Upper lobe of right lung (tissue), 1 donor: ENCODE measurements around the gene GALNT2. TPM values are rescaled to one million over a fixed set of nuclear protein-coding genes. Genes with fewer than 3 reads are reported as not detected.

Experiments
- ATAC-seq: fragments of 200-7000 bp; cut with Tn5 transposase; one replicate; pipeline ENCODE4 v1.9.1; 2020; ENCODE audit warnings: mild to moderate bottlenecking, moderate library complexity
- DNase-seq: peaks from one replicate; pipeline ENCODE4 v3.0.0-alpha.2; 2020
- H3K27ac ChIP-seq: fragments of 200-600 bp; one replicate; pipeline ENCODE4 v1.8.0; 2022
- H3K27me3 ChIP-seq: fragments of 200-600 bp; one replicate; pipeline ENCODE4 v1.8.0; 2022; ENCODE audit warnings: mild to moderate bottlenecking
- H3K36me3 ChIP-seq: fragments of 200-600 bp; one replicate; pipeline ENCODE4 v1.8.0; 2022
- H3K4me1 ChIP-seq: fragments of 200-600 bp; one replicate; pipeline ENCODE4 v1.8.0; 2022
- H3K4me3 ChIP-seq: fragments of 200-600 bp; one replicate; pipeline ENCODE4 v1.8.0; 2022; ENCODE audit warnings: mild to moderate bottlenecking
- H3K9me3 ChIP-seq: fragments of 200-600 bp; one replicate; pipeline ENCODE4 v1.8.0; 2022
- intact Hi-C: fragments of 100-400 bp; cut with DNase I; formaldehyde crosslinking; loops from one replicate; pipeline ENCODE4 v1.11.0; 2022
- total RNA-seq: library from RNA; stranded (reverse); fragmentation: NEBNext Ultra II Directional; extraction: Animal tissue kit (Norgen Biotek cat#: 25700); gene quantifications from one replicate; pipeline ENCODE4 v1.2.1, GENCODE V29; 2021
- TF ChIP-seq, protein P1 (sequence below): fragments of 200-600 bp; IDR thresholded peaks from one replicate; pipeline ENCODE4 v1.8.0; 2022; ENCODE audit warnings: antibody characterized with exemption
- donor health status: DM: no; HTN: yes; CAD: no; lungs with severe emphysema.

The GALNT2 gene
- total RNA-seq, 1 donor from 2014 or later = 55.1 TPM

DNA sequence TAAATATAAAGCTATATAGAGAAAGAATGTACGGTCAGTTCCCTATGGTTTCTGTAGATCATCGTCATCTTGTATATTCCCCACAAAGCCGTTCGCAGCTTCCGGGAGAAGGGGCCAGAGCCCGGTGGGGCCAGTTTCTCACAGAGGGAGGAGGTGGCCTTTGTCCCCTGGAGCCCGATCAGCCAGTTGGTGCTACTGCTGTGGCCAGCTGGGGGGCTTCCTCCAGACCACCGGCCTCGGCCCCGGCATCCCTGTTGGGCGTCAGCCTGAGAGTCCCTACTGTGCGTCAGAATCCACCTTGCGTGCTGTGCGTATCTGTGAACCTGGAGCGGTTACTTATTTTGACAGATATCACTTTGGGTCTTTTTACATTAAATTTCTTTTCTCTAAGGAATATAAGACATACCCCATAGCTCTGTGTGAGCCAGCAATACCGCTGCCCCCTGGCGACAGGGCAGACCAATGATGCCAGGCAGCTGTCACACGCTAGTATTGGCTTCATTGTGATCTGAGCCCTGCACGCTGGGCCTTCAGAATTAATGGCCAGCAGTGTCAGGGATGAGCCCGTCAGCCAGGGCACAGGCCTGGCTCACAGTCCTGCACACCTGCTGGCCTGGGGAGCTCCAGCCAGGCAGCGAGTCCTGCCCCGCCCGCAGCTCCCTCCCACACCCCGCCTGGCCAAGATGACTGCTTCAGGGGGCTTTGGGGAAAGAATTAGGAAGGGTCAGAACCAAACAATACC lies 213.2 kb downstream of the GALNT2 start:
- TF ChIP-seq, protein P1, sequence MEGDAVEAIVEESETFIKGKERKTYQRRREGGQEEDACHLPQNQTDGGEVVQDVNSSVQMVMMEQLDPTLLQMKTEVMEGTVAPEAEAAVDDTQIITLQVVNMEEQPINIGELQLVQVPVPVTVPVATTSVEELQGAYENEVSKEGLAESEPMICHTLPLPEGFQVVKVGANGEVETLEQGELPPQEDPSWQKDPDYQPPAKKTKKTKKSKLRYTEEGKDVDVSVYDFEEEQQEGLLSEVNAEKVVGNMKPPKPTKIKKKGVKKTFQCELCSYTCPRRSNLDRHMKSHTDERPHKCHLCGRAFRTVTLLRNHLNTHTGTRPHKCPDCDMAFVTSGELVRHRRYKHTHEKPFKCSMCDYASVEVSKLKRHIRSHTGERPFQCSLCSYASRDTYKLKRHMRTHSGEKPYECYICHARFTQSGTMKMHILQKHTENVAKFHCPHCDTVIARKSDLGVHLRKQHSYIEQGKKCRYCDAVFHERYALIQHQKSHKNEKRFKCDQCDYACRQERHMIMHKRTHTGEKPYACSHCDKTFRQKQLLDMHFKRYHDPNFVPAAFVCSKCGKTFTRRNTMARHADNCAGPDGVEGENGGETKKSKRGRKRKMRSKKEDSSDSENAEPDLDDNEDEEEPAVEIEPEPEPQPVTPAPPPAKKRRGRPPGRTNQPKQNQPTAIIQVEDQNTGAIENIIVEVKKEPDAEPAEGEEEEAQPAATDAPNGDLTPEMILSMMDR = no peak
- H3K9me3 ChIP-seq = no peaks in the 10 kb centered on the region
- peak; percentile 57 for DNase-seq
- H3K27ac ChIP-seq = no peak overlapping the region
- peaks cover 44% of the 10 kb centered on the region for H3K36me3 ChIP-seq
- H3K4me1 ChIP-seq = no peaks in the 10 kb centered on the region
- ATAC-seq = no peak
- intact Hi-C loops = no loop called here
- no peak overlapping the region for H3K4me3 ChIP-seq
- H3K27me3 ChIP-seq = no peaks in the 10 kb centered on the region

GRCh38 chr1:230280906-230281413 lies 213.9 kb downstream of the GALNT2 start:
- DNase-seq (peak; percentile 54), ATAC-seq (no peak)
- TF ChIP-seq, protein P1 = no peak
- Histone ChIP-seq H3K4me1 (no peaks in the 10 kb centered on the region), H3K27ac (no peak overlapping the region), H3K9me3 (no peaks in the 10 kb centered on the region), H3K4me3 (no peak overlapping the region), H3K27me3 (no peaks in the 10 kb centered on the region), H3K36me3 (peaks cover 36% of the 10 kb centered on the region)
- intact Hi-C loops = no loop called here

DNA sequence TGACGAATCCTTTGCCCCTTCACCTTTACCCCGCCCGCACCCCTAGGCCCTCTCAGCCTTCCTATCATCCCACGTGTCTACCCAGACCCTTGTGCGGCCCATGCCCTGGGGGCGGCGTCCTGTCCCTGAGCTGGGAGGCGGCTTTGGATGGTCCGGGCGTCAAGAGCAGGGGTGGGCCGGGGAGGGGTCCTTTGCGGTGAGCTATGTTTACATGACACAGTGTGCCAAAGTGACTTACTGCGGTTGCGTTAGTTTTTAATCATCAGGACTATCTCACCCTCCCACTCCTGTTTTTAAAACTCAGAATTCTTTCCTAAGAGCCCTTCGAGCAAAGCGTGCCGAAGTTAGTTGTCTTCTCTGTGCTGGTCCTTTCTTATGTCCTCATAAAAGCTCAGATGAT lies 214.5 kb downstream of the GALNT2 start:
- Histone ChIP-seq H3K27ac (no peak overlapping the region), H3K4me1 (no peaks in the 10 kb centered on the region), H3K4me3 (no peak overlapping the region), H3K36me3 (peaks cover 30% of the 10 kb centered on the region), H3K9me3 (no peaks in the 10 kb centered on the region), H3K27me3 (no peaks in the 10 kb centered on the region)
- intact Hi-C loops = no loop called here
- peak; percentile 59 for DNase-seq
- ATAC-seq = no peak
- TF ChIP-seq, protein P1 = no peak

DNA sequence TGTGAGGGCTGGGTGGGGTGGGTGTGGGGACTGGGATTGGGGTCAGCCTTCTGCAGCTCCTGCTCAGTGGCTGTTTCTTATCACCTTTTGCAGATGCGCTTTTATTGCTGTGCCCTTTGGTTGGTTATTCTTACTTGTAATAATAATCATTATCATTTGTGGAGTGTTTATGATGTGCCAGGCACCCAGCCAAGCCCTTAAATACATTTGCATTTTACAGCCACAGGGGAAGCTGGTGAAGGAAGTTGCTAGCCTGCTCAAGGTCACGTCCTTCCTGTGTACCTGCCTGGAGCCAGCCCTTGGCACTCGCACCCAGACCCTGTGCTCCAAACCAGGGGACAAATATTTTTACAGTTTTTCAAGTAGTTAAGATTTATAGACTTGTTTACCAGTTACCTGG lies 215.1 kb downstream of the GALNT2 start:
- ATAC-seq (no peak), DNase-seq (peak; percentile 17)

GRCh38 chr1:230283678-230284077 lies 216.6 kb downstream of the GALNT2 start:
- DNase-seq = peak; percentile 55
- Histone ChIP-seq H3K27me3 (no peaks in the 10 kb centered on the region), H3K27ac (no peak overlapping the region), H3K36me3 (peaks cover 20% of the 10 kb centered on the region), H3K9me3 (no peaks in the 10 kb centered on the region), H3K4me1 (no peaks in the 10 kb centered on the region), H3K4me3 (no peak overlapping the region)
- ATAC-seq = no peak
- intact Hi-C loops = no loop called here
- TF ChIP-seq, protein P1 = no peak

More for the DNA sequence above, 215.1 kb downstream of the GALNT2 start:
- no peaks in the 10 kb centered on the region for H3K4me1 ChIP-seq
- intact Hi-C loops = no loop called here
- H3K4me3 ChIP-seq = no peak overlapping the region
- H3K27ac ChIP-seq = no peak overlapping the region
- no peaks in the 10 kb centered on the region for H3K9me3 ChIP-seq
- TF ChIP-seq, protein P1 = no peak
- H3K27me3 ChIP-seq = no peaks in the 10 kb centered on the region
- peaks cover 24% of the 10 kb centered on the region for H3K36me3 ChIP-seq
